Muscle layer of colon (tissue), 2 donors: ENCODE data around the gene CADPS2.

Source experiments
- H3K27ac ChIP-seq: one replicate; pipeline ENCODE4 v1.7.0; 2013; ENCODE audit warnings: low read depth, mild to moderate bottlenecking, low read length, moderate library complexity
- H3K27me3 ChIP-seq, 2 donors: one replicate each; pipeline ENCODE4 v1.7.0; 2013; ENCODE audit warnings: low read length in 2 of 2, mild to moderate bottlenecking in 2 of 2; ENCODE audit not compliant: insufficient read depth in 2 of 2, control insufficient read depth in 1 of 2
- H3K36me3 ChIP-seq: one replicate; pipeline ENCODE4 v1.7.0; 2013; ENCODE audit warnings: mild to moderate bottlenecking, low read length; ENCODE audit not compliant: insufficient read depth
- H3K4me1 ChIP-seq: one replicate; pipeline ENCODE4 v1.7.0; 2013; ENCODE audit warnings: mild to moderate bottlenecking, low read length; ENCODE audit not compliant: insufficient read depth
- H3K4me3 ChIP-seq, 2 donors: one replicate each; pipeline ENCODE4 v1.7.0; 2013; ENCODE audit warnings: low read length in 2 of 2, low read depth in 1 of 2, mild to moderate bottlenecking in 1 of 2, moderate library complexity in 1 of 2
- H3K9ac ChIP-seq: one replicate; pipeline ENCODE4 v1.7.0; 2013; ENCODE audit warnings: low read length
- H3K9me3 ChIP-seq: one replicate; pipeline ENCODE4 v1.7.0; 2013; ENCODE audit warnings: mild to moderate bottlenecking, low read length
- donor health status: abdominal sarcoma.
- donor health status: Adenocarcinoma of cecum.

The CADPS2 gene

GRCh38 chr7:122430710-122431109 lies 455.6 kb downstream of the CADPS2 start:
- H3K4me3 ChIP-seq, result no peak overlapping the region
- H3K27me3 ChIP-seq, result no peaks in the 10 kb centered on the region
- H3K4me1 ChIP-seq, result no peaks in the 10 kb centered on the region
- H3K9me3 ChIP-seq, result no peaks in the 10 kb centered on the region
- no peaks in the 10 kb centered on the region for H3K36me3 ChIP-seq
- H3K9ac ChIP-seq, result no peak overlapping the region
- no peak overlapping the region for H3K27ac ChIP-seq

DNA sequence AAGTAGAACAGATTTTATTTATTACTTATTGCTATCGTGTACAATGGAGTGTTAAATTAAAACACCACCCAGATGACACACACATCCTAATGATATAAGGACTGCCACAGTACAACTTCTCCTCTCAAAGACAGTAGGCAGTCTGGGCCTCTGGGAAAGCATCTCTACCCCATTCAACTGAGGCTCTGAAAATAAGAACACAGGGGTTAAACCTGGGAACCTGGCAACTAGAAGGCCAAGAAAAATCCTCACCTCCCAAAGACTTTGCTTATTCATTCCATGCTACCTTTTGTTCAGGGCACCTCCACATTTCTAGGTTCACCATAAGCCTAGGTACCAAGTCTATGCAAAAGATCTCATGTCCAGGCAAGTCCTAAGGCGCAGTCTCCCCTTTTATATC lies 456.3 kb downstream of the CADPS2 start:
- Histone ChIP-seq H3K27me3 (no peaks in the 10 kb centered on the region), H3K9ac (no peak overlapping the region), H3K4me1 (no peaks in the 10 kb centered on the region), H3K27ac (no peak overlapping the region), H3K4me3 (no peak overlapping the region), H3K36me3 (no peaks in the 10 kb centered on the region), H3K9me3 (no peaks in the 10 kb centered on the region)

- Histone ChIP-seq H3K27ac (no peak overlapping the region), H3K4me3 (no peak overlapping the region), H3K9me3 (no peaks in the 10 kb centered on the region), H3K36me3 (no peaks in the 10 kb centered on the region), H3K9ac (no peak overlapping the region), H3K4me1 (no peaks in the 10 kb centered on the region), H3K27me3 (no peaks in the 10 kb centered on the region)
These were observed 460.5 kb downstream of the CADPS2 start for GRCh38 chr7:122425731-122426130.

DNA sequence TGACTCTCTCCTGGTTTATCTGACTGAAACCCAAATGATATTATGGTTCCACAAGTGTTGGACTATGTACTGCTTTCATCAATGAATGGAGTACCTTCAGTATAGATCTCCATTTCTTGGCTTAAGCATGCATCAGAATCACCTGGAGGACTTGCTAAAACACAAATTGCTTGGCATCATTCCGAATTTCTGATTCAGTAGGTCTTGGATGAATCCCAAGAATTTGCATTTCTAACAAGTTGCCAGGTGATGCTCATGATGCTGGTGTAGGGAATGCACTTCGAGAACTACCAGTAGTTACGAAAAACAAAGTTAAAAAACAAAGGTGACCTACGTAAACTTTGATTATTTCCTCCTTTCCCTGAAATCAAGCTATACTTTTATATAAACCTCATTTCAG lies 462.7 kb downstream of the CADPS2 start:
- Histone ChIP-seq H3K27ac (no peak overlapping the region), H3K4me1 (no peaks in the 10 kb centered on the region), H3K27me3 (no peaks in the 10 kb centered on the region), H3K9me3 (no peaks in the 10 kb centered on the region), H3K9ac (no peak overlapping the region), H3K36me3 (no peaks in the 10 kb centered on the region), H3K4me3 (no peak overlapping the region)

DNA sequence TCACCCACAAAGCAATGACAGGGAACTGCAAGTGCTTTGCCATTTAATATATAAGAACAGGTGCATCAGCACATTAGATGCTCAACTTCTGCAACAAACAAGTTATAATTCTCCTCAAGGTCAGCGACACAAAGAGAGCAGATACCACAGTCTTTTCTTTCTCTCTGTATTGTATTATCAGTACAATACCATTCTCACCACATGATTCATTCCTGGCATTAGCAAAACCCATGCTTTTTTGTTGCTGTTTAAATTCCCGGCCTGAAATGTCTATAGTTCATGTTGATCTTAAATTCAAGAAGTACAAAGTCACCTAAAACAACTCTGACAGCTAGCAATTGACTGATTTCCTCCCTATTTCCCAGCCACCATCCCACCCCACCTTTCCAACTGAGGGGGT lies 469.9 kb downstream of the CADPS2 start:
- Histone ChIP-seq H3K4me3 (no peak overlapping the region), H3K9ac (no peak overlapping the region), H3K4me1 (no peaks in the 10 kb centered on the region), H3K27me3 (no peaks in the 10 kb centered on the region), H3K36me3 (no peaks in the 10 kb centered on the region), H3K27ac (no peak overlapping the region), H3K9me3 (no peaks in the 10 kb centered on the region)

GRCh38 chr7:122415510-122415909 lies 470.8 kb downstream of the CADPS2 start:
- Histone ChIP-seq H3K27ac (no peak overlapping the region), H3K27me3 (no peaks in the 10 kb centered on the region), H3K9ac (no peak overlapping the region), H3K4me3 (no peak overlapping the region), H3K4me1 (no peaks in the 10 kb centered on the region), H3K9me3 (no peaks in the 10 kb centered on the region), H3K36me3 (no peaks in the 10 kb centered on the region)

DNA sequence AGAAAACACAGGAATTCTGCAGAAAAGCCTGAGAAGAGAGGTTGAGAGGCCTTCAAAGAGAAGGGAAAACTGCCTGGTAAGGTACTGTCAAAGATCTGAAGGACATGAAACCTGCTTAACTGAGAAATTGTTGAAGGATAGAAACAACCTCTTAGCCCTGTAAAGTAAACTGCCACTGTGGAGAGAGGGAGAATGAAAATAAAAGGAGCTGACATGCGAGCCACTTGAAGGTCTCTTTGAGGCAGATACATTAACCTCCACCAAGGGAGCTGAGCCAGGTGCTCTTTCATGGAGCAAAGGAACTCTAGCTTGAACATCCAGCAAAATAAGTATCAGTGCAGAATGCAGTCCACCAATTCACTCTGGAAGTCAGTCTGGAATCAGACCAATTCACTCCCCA lies 472.9 kb downstream of the CADPS2 start:
- no peak overlapping the region for H3K27ac ChIP-seq
- no peak overlapping the region for H3K9ac ChIP-seq
- no peak overlapping the region for H3K4me3 ChIP-seq
- no peaks in the 10 kb centered on the region for H3K4me1 ChIP-seq
- H3K9me3 ChIP-seq, result no peaks in the 10 kb centered on the region
- H3K36me3 ChIP-seq, result no peaks in the 10 kb centered on the region
- no peaks in the 10 kb centered on the region for H3K27me3 ChIP-seq

GRCh38 chr7:122412883-122413282 lies 473.4 kb downstream of the CADPS2 start:
- Histone ChIP-seq H3K27ac (no peak overlapping the region), H3K9me3 (no peaks in the 10 kb centered on the region), H3K4me1 (no peaks in the 10 kb centered on the region), H3K27me3 (no peaks in the 10 kb centered on the region), H3K4me3 (no peak overlapping the region), H3K36me3 (no peaks in the 10 kb centered on the region), H3K9ac (no peak overlapping the region)

DNA sequence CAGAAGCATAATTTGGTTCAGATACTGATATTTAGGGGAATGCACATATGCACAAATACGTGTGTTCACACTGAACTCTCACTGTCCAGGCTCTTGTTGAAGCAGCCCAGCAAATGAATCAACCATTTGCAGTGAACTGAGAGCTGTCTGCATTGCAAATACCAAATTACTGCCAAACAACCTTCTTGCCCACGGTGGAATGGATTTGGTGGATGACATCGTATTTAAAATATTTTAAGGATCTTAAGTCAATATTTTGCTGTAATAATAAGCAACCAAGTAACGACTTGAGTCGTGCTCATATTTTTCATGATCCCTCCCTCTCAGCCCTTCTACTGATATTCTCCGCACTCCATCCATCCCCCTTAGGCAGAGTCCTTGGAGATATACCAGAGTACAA lies 473.8 kb downstream of the CADPS2 start:
- Histone ChIP-seq H3K9me3 (no peaks in the 10 kb centered on the region), H3K9ac (no peak overlapping the region), H3K36me3 (no peaks in the 10 kb centered on the region), H3K27ac (no peak overlapping the region), H3K4me1 (no peaks in the 10 kb centered on the region), H3K27me3 (no peaks in the 10 kb centered on the region), H3K4me3 (no peak overlapping the region)

DNA sequence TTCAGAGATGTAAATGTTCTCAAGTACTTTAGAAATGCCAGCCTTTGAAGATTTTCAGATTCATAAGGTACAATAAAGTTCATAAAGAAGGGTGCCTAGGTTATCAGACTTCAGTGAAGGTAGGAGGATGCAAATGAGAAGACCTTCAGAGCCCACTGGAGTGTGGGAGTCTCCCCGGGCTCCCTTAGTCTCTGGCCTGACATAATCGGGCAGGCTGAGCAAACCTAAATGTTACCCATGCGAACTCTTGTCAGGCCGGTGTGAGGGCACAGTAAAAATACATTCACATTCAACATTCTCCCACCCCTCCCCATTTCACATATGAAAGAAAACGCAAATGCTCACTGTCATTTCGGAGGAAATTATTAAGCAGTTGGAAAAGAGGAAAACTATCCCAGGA lies 479.1 kb downstream of the CADPS2 start:
- no peaks in the 10 kb centered on the region for H3K27me3 ChIP-seq
- no peak overlapping the region for H3K27ac ChIP-seq
- H3K9me3 ChIP-seq, result no peaks in the 10 kb centered on the region
- no peaks in the 10 kb centered on the region for H3K4me1 ChIP-seq
- H3K36me3 ChIP-seq, result no peaks in the 10 kb centered on the region
- H3K4me3 ChIP-seq, result no peak overlapping the region
- no peak overlapping the region for H3K9ac ChIP-seq

DNA sequence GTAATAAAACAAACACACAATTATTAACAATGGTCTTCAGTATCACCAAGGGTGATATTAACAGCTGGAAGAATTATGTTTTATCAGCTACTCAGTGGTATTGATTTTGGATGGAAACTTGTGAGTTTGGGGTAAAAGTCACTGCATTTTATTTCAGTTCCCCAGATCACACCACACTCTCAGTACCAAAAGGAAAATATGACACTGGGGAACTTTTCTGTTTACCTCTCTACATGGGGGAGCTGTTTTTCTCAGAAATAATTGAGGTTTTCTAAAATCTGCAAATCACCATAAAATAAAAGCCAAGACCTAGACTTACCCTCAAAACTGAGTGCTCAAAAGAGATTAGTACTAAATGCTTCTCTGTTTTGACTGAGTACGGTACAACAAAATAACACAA lies 483.1 kb downstream of the CADPS2 start:
- Histone ChIP-seq H3K4me3 (no peak overlapping the region), H3K9ac (no peak overlapping the region), H3K27me3 (no peaks in the 10 kb centered on the region), H3K36me3 (no peaks in the 10 kb centered on the region), H3K27ac (no peak overlapping the region), H3K4me1 (no peaks in the 10 kb centered on the region), H3K9me3 (no peaks in the 10 kb centered on the region)

DNA sequence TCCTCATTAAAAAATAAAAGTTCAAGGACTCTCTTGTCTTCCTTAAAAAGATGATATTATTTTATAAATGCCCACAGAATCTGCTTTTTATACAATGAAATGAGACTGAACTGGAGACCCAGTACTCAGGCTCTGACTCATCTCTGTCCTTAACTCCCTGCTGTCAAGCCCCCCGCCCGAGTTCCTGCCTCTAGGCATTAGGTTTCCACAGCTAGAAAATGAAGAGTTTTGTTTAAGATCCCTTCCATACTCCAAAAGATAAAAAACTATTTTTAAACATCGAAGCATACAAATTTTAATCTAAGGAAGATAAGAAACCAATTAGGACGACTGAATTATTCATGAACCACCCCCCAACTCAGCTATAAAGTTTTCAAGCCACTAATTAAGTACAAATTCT lies 484.0 kb downstream of the CADPS2 start:
- H3K4me1 ChIP-seq, result no peaks in the 10 kb centered on the region
- H3K27me3 ChIP-seq, result no peaks in the 10 kb centered on the region
- H3K27ac ChIP-seq, result no peak overlapping the region
- no peaks in the 10 kb centered on the region for H3K36me3 ChIP-seq
- H3K9me3 ChIP-seq, result no peaks in the 10 kb centered on the region
- H3K9ac ChIP-seq, result no peak overlapping the region
- no peak overlapping the region for H3K4me3 ChIP-seq
